22Rv1 (cell line): ENCODE data around the gene XRN1.
"Not testable (repeated sequence)": the region's sequence is repeated elsewhere in the genome, so short reads cannot be mapped to it uniquely, and the experiment has no call there.

Source experiments
- H3K27ac ChIP-seq: fragments of 450-650 bp; 2 replicates; pipeline ENCODE4 v1.5.1; 2017
- ZFX ChIP-seq: fragments of 450-650 bp; IDR thresholded peaks from 2 replicates; pipeline ENCODE4 v1.6.1; 2017; ENCODE audit warnings: antibody characterized with exemption, borderline replicate concordance
- TF ChIP-seq, protein P1 (sequence below): fragments of 450-650 bp; IDR thresholded peaks from 2 replicates; pipeline ENCODE4 v1.5.1; 2017; ENCODE audit warnings: mild to moderate bottlenecking

The XRN1 gene

DNA sequence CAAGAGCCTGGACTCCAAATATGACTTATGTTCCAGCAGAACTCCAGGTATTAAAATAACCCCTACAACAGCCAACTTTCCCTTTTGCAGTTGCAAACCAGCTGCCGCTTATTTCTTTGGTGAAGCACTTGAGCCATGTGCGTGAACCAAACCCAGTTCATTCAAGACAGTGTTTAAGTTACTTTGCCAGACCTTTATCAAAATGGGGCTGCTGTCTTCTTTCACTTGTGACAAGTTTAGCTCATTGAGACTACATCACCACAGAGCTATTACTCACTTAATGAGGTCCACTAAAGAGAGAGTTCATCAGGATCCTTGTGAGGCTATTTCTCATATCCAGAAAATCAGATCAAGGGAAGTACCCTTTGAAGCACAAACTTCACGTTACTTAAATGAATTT, 2.4 kb upstream of the XRN1 start:
- H3K27ac ChIP-seq, result no peak overlapping the region
- TF ChIP-seq, protein P1, sequence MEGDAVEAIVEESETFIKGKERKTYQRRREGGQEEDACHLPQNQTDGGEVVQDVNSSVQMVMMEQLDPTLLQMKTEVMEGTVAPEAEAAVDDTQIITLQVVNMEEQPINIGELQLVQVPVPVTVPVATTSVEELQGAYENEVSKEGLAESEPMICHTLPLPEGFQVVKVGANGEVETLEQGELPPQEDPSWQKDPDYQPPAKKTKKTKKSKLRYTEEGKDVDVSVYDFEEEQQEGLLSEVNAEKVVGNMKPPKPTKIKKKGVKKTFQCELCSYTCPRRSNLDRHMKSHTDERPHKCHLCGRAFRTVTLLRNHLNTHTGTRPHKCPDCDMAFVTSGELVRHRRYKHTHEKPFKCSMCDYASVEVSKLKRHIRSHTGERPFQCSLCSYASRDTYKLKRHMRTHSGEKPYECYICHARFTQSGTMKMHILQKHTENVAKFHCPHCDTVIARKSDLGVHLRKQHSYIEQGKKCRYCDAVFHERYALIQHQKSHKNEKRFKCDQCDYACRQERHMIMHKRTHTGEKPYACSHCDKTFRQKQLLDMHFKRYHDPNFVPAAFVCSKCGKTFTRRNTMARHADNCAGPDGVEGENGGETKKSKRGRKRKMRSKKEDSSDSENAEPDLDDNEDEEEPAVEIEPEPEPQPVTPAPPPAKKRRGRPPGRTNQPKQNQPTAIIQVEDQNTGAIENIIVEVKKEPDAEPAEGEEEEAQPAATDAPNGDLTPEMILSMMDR, result no peak
- TF ChIP-seq ZFX, result no peak

DNA sequence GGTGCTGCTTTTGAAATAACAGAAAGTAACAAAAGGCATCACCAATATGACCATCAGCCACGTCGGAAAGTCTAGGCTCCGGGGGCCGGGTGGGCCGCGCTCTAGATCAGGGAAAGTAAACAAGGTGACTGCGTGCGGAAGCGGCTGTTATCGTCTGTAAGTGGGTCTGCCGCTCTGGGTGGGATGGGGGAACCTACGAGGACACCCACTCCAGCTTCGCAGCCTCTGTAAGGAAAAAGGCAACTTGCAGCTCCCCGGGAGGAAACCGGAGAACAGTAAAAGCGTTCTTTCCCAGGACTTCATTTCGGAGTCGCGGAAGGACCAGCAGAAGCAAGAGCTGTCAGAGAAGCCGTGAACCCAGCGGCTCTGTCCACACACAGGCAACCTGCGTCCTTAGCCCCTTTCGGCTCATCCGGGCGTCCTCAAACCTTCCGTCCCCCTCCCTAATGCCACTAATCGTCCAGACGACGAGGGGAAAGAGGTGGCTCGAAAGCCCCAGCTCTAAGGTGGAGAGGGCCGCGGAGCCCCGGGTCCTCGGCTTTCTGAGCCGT, 461 bp downstream of the XRN1 start:
- H3K27ac ChIP-seq, result peak overlapping the region; percentile 61
- TF ChIP-seq, protein P1, result no peak
- TF ChIP-seq ZFX, result no peak

DNA sequence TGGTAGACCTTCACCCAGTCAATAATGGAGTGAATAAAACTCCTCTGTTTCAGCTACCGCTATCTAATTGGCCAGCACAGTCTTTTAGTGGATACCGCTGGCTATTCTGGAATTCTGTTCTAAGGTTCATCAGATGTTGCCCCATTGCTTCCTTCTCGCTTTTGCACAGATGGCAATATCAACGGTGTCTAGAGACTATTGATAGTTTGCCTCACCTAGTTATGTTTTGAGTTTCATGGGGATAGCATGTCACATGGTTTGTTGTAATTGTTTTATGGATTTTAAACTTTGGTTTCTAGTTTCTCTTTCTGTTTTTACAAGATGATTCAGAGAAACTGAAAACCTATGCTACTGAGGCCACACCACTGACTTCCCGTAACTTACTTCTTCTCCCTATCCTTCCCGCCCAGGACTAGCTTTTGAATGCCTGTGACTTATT, 2.0 kb downstream of the XRN1 start:
- H3K27ac ChIP-seq, result no peak overlapping the region
- no peak for TF ChIP-seq ZFX

DNA sequence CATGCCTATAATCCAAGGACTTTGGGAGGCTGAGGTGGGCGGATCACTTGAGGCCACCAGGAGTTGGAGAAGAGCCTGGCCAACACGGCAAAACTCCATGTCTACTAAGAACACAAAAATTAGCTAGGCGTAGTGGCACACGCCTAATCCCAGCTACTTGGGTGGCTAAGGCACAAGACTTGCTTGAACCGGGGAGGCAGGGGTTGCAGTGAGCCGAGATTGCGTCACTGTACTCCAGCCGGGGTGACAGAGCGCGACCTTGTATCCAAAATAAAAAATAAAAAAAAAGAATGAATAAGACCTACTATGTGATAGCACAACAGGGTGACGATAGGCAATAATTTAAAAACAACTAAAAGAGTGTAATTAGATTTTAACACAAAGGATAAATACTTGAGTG, 3.5 kb downstream of the XRN1 start:
- no peak overlapping the region for H3K27ac ChIP-seq
- TF ChIP-seq, protein P1, result no peak
- TF ChIP-seq ZFX, result no peak

DNA sequence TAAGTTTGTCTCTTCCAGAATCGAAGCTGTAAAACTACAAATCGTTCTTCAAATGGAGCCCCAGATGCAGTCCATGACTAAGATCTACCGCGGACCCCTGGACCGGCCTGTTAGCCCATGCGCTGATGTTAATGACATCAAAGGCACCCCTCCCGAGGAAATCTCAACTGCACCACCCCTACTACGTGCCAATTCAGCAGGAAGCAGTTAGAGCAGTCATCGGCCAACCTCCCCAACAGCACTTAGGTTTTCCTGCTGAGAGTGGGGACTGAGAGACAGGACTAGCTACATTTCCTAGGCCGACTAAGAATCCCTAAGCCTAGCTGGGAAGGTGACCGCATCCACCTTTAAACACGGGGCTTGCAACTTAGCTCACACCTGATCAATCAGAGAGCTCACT, 4.8 kb downstream of the XRN1 start:
- H3K27ac ChIP-seq, result not testable (repeated sequence)

DNA sequence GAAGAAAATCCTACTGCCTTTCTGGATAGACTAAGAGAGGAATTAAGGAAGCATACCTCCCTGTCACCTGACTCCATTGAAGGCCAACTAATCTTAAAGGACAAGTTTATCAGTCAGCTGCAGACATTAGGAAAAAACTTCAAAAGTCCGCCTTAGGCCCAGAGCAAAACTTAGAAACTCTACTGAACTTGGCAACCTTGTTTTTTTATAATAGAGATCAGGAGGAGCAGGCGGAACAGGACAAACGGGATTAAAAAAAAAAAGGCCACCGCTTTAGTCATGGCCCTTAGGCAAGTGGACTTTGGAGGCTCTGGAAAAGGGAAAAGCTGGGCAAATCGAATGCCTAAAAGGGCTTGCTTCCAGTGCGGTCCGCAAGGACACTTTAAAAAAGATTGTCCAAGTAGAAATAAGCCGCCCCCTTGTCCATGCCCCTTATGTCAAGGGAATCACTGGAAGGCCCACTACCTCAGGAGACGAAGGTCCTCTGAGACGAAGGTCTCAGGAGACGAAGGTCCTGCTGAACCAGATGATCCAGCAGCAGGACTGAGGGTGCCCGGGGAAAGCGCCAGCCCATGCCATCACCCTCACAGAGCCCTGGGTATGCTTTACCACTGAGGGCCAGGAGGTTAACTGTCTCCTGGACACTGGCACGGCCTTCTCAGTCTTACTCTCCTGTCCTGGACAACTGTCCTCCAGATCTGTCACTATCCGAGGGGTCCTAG, 8.2 kb downstream of the XRN1 start:
- H3K27ac ChIP-seq, result peak overlapping the region; percentile 52

DNA sequence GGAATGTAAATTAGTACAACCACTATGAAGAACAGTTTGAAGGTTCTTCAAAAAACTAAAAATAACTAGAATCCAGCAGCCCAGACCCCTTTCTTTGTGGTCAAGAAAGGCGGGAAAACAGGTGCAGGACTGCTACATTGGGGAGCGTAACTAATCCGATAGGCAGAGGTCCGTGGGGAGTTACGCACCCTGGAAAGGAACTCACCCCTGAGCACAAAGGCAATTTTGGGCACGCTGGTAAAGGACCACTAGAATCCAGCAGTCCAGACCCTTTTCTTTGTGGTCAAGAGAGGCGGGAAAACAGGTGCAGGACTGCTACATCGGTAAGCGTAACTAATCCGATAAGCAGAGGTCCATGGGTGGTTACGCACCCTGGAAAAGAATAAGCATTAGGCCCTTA, 9.7 kb downstream of the XRN1 start:
- H3K27ac ChIP-seq, result not testable (repeated sequence)

DNA sequence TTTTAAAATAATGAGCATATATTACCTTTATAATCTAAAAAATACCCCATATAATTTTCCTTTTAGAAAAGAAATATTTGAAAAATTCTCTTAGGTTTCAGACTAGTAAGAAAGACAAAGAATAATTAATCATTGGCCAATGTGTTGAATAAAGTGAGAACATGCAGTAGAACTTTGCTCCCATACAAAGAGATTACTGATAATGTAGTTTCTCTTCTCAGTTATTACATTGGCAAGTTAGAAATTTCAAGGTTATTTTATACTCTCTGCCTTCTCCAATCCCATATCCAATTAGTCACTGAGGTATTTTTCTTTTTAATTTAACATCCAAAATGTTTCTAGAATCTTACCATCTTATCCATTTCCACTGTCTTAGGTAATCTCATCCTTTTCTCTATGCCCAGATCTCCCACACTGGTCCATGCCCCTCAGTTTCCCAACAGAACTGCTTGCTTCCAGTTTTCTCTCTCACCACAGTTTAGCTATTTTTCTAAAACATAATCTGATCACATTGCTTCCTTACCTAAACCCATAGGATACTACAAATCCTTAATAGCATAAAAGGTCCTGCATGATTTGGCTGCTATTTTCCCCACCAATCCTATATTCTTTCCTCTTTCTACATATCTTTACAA, 10.8 kb downstream of the XRN1 start:
- TF ChIP-seq ZFX, result no peak
- TF ChIP-seq, protein P1, result no peak
- no peak overlapping the region for H3K27ac ChIP-seq

DNA sequence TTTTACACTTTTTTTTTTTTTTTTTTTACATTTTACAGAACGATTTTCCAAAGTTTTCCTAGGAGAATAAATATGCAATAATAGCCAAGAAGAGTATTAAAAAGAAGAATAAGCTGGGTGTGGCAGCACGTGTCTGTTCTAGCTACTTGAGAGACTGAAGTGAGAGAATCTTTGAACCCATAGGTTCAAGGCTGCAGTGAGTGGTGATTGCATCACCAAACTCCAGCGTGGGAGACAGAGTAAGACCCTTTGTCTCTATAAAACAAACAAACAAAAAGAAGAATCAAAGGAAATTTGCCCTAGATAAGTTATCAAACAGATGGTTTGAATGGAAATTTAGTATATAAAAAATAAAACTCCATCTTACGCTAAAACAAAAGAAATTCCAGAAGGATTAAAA, 13.3 kb downstream of the XRN1 start:
- TF ChIP-seq, protein P1, result no peak
- no peak for TF ChIP-seq ZFX
- H3K27ac ChIP-seq, result no peak overlapping the region
